Measurements from ENCODE around the gene R3HDML. TPM values are rescaled to one million over a fixed set of nuclear protein-coding genes. Genes with fewer than 3 reads are reported as not detected.

The R3HDML gene
- total and polyA plus RNA-seq, 10 of the 15 experiments (the other 5 are each of a cell fraction or from before 2014, with no cell fraction given): not detected

- TF ChIP-seq, protein P1, sequence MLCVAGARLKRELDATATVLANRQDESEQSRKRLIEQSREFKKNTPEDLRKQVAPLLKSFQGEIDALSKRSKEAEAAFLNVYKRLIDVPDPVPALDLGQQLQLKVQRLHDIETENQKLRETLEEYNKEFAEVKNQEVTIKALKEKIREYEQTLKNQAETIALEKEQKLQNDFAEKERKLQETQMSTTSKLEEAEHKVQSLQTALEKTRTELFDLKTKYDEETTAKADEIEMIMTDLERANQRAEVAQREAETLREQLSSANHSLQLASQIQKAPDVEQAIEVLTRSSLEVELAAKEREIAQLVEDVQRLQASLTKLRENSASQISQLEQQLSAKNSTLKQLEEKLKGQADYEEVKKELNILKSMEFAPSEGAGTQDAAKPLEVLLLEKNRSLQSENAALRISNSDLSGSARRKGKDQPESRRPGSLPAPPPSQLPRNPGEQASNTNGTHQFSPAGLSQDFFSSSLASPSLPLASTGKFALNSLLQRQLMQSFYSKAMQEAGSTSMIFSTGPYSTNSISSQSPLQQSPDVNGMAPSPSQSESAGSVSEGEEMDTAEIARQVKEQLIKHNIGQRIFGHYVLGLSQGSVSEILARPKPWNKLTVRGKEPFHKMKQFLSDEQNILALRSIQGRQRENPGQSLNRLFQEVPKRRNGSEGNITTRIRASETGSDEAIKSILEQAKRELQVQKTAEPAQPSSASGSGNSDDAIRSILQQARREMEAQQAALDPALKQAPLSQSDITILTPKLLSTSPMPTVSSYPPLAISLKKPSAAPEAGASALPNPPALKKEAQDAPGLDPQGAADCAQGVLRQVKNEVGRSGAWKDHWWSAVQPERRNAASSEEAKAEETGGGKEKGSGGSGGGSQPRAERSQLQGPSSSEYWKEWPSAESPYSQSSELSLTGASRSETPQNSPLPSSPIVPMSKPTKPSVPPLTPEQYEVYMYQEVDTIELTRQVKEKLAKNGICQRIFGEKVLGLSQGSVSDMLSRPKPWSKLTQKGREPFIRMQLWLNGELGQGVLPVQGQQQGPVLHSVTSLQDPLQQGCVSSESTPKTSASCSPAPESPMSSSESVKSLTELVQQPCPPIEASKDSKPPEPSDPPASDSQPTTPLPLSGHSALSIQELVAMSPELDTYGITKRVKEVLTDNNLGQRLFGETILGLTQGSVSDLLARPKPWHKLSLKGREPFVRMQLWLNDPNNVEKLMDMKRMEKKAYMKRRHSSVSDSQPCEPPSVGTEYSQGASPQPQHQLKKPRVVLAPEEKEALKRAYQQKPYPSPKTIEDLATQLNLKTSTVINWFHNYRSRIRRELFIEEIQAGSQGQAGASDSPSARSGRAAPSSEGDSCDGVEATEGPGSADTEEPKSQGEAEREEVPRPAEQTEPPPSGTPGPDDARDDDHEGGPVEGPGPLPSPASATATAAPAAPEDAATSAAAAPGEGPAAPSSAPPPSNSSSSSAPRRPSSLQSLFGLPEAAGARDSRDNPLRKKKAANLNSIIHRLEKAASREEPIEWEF (IDR thresholded peaks at IDR 0.05; ENCODE audit: insufficient replicate concordance, low read depth, low read length): no peak
- TF ChIP-seq POLR2AphosphoS5 (IDR thresholded peaks at IDR 0.05; ENCODE audit: low read length) (no peak), SMAD1 (IDR thresholded peaks at IDR 0.05; ENCODE audit: low read depth, partially characterized antibody) (no peak), SRF (IDR thresholded peaks at IDR 0.05; ENCODE audit: low read depth in 2 of 2, low read length in 2 of 2) (no peak), ZNF622 (IDR thresholded peaks at IDR 0.05) (no peak), CTCF (IDR thresholded peaks at IDR 0.05 in 2 of 3, conservative IDR thresholded peaks at IDR 0.05 in 1 of 3; ENCODE audit: control insufficient read depth in 2 of 3, extremely low read depth in 1 of 3, insufficient read depth in 1 of 3, low read depth in 3 of 3, low read length in 3 of 3) (peak; percentile 88 to 97 (median 88)), FOS (IDR thresholded peaks at IDR 0.05; ENCODE audit: borderline replicate concordance, extremely low read depth, insufficient read length) (no peak), ZNF687 (IDR thresholded peaks at IDR 0.05) (no peak), YY1 (IDR thresholded peaks at IDR 0.05; ENCODE audit: low read depth, low read length) (0 out of 2 replicates have a peak, but pooled peaks have one; percentile 54)
- TF ChIP-seq, protein P2, sequence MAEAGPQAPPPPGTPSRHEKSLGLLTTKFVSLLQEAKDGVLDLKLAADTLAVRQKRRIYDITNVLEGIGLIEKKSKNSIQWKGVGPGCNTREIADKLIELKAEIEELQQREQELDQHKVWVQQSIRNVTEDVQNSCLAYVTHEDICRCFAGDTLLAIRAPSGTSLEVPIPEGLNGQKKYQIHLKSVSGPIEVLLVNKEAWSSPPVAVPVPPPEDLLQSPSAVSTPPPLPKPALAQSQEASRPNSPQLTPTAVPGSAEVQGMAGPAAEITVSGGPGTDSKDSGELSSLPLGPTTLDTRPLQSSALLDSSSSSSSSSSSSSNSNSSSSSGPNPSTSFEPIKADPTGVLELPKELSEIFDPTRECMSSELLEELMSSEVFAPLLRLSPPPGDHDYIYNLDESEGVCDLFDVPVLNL (IDR thresholded peaks at IDR 0.05; ENCODE audit: low read depth, low read length): no peak
- TF ChIP-seq, protein P3, sequence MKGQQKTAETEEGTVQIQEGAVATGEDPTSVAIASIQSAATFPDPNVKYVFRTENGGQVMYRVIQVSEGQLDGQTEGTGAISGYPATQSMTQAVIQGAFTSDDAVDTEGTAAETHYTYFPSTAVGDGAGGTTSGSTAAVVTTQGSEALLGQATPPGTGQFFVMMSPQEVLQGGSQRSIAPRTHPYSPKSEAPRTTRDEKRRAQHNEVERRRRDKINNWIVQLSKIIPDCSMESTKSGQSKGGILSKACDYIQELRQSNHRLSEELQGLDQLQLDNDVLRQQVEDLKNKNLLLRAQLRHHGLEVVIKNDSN (IDR thresholded peaks at IDR 0.05; ENCODE audit: borderline replicate concordance, extremely low read length, insufficient read depth, low read depth, low read length): no peak
- TF ChIP-seq, protein P4, sequence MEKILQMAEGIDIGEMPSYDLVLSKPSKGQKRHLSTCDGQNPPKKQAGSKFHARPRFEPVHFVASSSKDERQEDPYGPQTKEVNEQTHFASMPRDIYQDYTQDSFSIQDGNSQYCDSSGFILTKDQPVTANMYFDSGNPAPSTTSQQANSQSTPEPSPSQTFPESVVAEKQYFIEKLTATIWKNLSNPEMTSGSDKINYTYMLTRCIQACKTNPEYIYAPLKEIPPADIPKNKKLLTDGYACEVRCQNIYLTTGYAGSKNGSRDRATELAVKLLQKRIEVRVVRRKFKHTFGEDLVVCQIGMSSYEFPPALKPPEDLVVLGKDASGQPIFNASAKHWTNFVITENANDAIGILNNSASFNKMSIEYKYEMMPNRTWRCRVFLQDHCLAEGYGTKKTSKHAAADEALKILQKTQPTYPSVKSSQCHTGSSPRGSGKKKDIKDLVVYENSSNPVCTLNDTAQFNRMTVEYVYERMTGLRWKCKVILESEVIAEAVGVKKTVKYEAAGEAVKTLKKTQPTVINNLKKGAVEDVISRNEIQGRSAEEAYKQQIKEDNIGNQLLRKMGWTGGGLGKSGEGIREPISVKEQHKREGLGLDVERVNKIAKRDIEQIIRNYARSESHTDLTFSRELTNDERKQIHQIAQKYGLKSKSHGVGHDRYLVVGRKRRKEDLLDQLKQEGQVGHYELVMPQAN (conservative IDR thresholded peaks at IDR 0.05): no peak
Measured at GRCh38 chr20:44384423-44385027, 47.7 kb downstream of the R3HDML start (continued).
